Stimulated activated CD8-positive, alpha-beta memory T cell treated with anti-CD3 and anti-CD28 coated beads, Interleukin-12 subunit alpha, Interleukin-12 subunit beta, amount 100 ng/mL, for 4 hours (primary cell): Measurements from ENCODE around the gene CHAF1B.
A peak's percentile ranks its signal among the peaks of the same experiment; 100 is the strongest.
"Not testable (repeated sequence)": the region's sequence is repeated elsewhere in the genome, so short reads cannot be mapped to it uniquely, and the experiment has no call there.

Source experiments
- DNase-seq: peaks from one replicate; pipeline ENCODE4 v3.0.0-alpha.2; 2020; ENCODE audit warnings: low read depth

CHAF1B gene

DNA sequence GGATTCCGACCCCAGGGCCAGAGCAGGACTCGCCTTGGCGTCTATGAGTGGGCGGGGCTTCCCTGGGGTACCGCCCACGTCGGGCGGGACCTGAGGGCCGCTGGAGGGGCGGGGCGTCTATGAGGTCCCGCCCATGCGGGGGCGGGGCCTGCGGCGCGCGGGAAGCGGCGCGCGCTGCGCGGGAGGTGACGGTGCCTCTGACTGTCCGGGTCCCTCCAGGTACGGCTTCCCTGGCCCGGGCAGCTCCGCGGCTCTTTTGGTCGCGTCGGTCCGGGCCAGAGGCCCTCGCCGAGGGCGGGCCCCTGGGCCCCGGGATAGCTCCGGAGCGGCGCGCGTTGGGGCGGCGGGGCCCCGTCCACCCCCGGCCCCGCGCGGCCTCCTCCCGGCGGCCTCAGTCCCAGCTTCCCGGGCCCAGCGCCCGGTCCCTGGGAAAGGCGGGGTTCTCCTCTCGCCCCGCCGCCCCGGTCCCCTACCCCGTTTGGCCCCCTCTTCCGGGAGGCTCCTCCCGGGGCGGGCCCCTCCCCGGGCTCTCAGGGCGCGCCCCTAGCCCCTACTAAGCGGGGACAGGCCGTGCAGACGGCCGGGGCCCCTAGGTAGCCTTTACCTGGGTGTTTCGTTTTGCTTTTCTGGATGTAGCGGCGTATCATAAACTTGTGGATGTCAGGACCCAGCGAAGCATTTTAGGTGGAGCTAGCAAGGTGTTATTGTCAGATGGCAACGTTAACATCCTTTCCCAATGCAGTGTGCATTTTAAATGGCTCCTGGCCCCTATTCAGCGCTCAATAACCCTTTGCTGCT, at the start of gene CHAF1B:
Gene CHAF1B (plus strand): TSS at position 160 of the 798 bp plus-strand sequence. CDS start 745 bp downstream, outside the sequence.
- peak; percentile 67 for DNase-seq

- no peak for DNase-seq
Measured at GRCh38 chr21:36337099-36337509, 48.1 kb upstream of the CHAF1B start.

DNA sequence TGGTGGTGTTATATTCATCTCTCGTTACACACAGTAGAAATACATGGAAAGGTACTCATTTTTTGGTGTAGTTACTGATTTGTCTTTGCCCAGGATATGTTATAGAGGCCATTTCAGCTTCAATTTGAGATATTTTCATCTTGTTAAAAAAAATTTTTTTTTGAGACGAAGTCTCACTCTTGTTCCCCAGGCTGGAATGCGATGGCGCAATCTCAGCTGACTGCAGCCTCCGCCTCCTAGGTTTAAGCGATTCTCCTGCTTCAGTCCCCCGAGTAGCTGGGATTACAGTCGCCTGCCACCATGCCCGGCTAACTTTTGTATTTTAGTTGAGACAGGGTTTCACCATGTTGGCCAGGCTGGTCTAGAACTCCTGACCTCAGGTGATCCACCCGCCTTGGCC, 46.2 kb upstream of the CHAF1B start:
- DNase-seq, result no peak

DNA sequence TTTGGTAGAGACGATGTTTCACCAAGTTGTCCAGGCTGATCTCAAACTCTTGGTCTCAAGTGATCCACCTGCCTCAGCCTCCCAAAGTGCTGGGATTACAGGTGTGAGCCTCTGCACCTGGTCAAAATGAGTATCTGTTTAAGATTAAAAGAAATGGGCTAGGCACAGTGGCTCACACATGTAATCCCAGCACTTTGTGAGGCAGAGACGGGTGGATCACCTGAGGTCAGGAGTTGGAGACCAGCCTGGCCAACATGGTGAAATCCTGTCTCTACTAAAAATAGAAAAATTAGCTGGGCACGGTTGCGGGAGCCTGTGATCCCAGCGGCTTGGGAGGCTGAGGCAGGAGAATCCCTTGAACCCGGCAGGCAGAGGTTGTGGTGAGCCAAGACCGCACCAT, 42.6 kb upstream of the CHAF1B start:
- DNase-seq, result not testable (repeated sequence)

- DNase-seq, result no peak
Measured at GRCh38 chr21:36344931-36345330, 40.3 kb upstream of the CHAF1B start.

DNA sequence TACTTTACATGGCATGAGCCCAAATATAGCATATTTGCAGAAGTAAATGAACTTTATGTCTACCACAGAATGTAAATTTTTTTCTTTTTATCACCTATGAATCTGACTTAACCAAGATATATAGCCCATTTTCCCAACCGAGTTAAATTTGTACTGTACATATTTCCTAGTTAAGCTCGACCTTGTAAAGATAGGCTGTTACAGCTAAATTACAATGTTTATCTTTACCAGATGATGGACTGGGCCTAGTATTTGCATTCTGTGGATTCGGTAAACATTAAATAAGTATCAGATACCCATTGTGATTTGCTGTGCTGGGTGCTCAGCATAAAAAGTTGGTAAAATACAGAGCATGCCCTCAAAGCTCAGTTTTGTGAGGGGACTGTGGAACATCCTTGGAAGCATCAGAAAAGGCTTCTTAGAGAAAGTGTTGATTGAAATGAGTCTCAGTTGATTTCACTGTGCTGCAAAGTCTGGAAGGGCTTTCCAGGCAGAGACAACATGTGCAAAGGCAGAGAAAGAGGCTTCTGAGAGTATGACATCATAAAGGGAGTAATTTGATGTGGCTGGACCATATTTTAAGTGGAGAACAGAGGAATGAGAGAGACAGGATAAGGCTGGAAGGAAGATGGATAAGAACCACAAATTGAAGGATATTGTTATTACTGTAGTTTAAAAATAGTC, 37.8 kb upstream of the CHAF1B start:
- DNase-seq, result no peak

DNA sequence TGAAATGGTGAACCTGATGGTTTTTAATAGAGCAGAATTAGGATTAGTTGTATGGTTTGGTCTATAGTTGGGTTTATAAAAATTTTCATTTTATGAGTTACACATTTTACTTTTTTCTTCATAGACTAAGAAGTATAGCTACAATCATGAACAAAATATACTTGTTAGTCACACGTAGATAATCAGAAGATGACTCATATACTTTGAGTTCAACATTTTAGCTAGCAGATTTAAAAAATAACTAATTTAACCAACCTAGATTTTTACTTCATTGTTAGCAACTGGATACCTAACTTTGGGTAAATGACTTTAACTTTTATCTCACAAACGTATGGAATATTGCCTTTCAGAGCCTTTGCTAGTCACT, 37.2 kb upstream of the CHAF1B start:
- no peak for DNase-seq

DNA sequence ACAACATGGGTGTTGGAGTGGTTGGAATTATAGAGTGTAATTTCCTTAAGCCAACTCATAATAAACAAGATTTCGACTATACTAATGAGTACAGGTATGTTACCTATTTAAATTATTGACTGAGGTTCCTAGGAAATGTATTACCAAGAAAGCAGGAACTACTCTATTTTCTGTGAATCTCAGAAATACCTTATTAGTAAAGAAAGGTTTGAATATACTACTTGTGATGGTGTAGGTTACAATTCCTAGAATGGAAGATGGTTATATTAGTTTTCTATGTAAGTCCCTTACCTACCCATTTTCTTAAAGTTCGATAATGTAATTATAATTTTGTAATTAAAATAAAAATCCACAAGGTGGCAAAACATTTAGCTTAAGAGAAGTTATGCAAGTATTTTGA, 35.9 kb upstream of the CHAF1B start:
- DNase-seq, result no peak

GRCh38 chr21:36350282-36350910, 34.8 kb upstream of the CHAF1B start:
- DNase-seq, result no peak

DNA sequence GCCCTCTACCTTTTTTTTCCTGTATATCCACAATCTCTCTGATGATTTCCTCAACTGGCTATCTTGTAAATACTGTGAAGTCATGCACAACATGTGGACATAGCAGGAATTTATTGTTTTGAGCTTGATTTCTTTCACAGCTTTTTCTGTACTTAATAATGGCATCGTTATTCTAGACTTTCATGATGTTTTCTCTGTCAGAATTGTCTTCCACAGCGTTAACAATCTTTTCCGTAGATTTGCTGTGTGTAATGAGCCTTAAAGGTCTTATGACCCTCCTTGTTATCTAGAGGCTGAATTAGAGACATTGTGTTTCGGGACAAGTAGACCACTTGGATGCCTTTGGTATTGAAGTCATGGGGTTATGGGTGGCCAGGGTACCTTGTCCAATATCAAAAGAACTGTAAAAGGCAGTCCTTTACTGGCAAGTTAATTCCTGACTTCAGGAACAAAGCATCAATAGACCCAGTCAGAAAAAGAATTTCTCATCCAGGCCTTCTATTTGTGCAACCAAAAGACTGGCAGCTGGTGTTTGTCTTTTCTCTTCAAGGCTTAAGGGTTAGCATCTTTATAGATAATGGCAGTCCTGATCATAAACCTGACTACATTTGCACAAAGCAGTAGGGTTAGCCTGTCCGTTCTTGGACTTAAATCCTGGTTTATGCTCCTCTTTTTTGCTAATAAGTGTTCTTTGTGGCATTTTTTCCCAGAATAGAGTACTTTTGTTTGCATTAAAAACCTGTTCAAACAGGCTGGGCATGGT, 30.1 kb upstream of the CHAF1B start:
- DNase-seq, result no peak

DNA sequence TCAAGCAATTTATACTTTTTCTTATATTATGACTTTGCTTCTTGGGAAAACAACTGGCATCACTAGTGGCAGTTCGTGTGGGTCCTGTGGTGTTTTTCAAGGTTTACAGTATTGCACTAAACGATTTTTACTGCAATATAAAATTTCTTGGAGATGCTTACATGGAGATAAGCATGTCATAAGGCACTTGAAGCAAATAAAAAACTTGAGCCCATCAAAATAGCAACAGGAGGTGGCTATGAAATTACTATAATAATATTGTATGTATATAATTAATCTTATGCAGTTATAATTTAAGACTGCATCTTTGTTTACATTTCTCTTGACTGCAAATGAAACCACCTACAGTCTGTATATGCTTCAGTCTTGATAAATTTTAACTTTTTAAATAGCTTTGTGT, 29.3 kb upstream of the CHAF1B start:
- DNase-seq, result no peak

DNA sequence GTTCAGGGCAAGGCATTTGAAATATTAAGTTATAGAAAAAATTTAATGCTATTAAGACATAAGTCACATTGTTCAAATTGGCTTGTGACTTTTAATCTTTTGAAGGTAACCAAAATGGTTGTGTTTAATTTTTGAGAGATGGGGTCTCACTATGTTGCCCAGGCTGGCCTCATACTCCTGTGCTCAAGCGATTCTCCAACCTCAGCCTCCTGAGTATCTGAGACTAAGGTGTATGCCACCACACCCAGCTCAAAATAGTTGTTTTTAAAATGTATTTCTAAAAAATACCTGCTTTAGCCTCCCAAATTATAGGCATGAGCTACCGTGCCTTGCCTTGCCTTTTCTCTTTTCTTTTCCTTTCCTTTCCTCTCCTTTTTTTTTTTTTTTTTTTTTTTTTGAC, 26.0 kb upstream of the CHAF1B start:
- DNase-seq, result no peak

DNA sequence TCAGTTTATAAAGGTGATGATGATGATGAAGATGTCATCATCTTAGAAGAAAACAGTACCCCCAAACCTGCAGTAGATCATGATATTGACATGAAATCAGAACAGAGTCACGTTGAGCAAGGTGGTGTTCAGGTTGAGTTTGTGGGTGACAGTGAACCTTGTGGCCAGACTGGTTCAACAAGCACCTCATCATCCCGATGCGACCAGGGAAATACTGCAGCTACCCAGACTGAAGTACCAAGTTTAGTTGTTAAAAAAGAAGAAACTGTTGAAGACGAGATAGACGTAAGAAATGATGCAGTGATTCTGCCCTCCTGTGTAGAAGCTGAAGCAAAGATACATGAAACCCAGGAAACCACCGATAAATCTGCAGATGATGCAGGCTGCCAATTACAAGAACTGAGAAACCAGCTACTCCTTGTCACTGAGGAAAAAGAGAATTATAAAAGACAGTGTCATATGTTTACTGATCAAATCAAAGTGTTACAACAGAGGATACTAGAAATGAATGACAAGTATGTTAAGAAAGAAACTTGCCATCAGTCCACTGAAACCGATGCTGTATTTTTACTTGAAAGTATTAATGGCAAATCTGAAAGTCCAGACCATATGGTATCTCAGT, 16.0 kb upstream of the CHAF1B start:
- DNase-seq, result no peak

- no peak for DNase-seq
Measured at GRCh38 chr21:36375994-36376393, 9.2 kb upstream of the CHAF1B start.

DNA sequence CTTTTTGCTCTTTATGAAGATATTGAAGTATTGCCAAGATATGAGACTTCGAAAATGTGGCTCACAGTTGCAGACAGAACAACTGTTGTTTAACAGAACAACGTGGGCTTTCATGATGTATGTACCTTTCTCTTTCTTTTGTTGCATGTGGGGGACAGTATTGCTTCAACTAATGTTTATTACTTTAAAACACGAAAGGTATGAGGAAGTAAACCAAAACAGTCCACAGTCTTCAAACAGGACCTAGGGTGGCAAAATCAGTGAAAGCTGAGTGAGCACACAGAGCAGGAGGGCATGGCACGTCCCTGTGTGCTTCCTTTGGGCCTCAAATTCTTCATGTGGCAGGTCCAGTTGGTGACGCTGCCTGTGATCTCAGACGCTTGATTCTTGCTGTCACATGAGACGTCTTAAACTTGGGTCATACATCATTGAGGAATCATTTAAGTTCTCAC, 7.8 kb upstream of the CHAF1B start:
- no peak for DNase-seq

DNA sequence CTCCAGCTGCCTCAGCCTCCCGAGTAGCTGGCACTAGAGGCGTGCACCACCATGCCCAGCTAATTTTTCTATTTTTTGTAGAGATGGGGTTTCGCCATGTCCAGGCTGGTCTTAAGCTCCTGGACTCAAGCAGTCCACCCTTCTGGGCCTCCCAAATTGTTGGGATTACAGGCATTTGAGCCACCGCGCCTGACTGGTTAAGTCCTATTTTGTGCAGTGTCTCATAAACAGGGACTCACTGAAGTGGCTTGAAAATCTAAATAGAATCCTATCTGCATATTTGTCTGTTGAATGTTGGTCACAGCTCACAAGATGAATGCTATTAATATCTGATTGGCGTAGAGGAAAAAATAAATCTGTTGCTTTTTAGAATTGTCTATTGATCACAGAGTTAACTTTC, 5.9 kb upstream of the CHAF1B start:
- no peak for DNase-seq

GRCh38 chr21:36381841-36382589, 3.2 kb upstream of the CHAF1B start:
- no peak for DNase-seq

- DNase-seq, result not testable (repeated sequence)
Measured at GRCh38 chr21:36382722-36383121, 2.5 kb upstream of the CHAF1B start.

- no peak for DNase-seq
Measured at GRCh38 chr21:36384885-36385232, 333 bp upstream of the CHAF1B start.

- no peak for DNase-seq
Measured at GRCh38 chr21:36386031-36386642, 945 bp downstream of the CHAF1B start.

DNA sequence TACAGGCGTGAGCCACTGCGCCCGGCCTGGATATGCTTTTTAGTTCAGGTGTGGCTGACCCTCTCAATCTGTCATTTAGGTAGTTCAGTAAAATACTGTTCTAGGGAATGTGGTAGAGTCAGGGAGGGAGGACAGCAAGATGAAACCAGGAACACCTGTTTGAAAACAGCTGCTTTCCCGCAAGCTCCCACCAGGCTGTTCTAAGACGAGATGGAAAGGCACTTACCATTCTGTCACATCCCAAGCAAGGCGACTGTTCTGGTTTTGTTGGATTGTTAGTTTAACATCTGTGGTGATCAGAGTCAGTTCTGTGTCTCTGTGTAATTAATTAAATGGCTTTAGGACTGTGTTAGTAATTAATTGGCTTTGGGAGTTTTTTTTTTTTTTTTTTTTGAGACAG, 2.9 kb downstream of the CHAF1B start:
- DNase-seq, result no peak
